ENCODE measurements around the gene ZNF358.

The ZNF358 gene

GRCh38 chr19:7492142-7492541 is 23.8 kb upstream of the ZNF358 start:
- DNase-seq, result peak; percentile 64

- DNase-seq, result no peak
These were observed 23.3 kb upstream of the ZNF358 start for GRCh38 chr19:7492558-7492957.

- no peak for DNase-seq
These were observed 21.3 kb upstream of the ZNF358 start for GRCh38 chr19:7494416-7495098.

- DNase-seq, result no peak
These were observed 18.6 kb upstream of the ZNF358 start for GRCh38 chr19:7497292-7497691.

GRCh38 chr19:7500811-7501450 is 15.0 kb upstream of the ZNF358 start:
- DNase-seq, result peak; percentile 82

GRCh38 chr19:7502552-7502951 is 13.4 kb upstream of the ZNF358 start:
- no peak for DNase-seq

GRCh38 chr19:7504684-7505083 is 11.2 kb upstream of the ZNF358 start:
- no peak for DNase-seq

- no peak for DNase-seq
These were observed 10.6 kb upstream of the ZNF358 start for GRCh38 chr19:7505288-7505681.

- DNase-seq, result peak; percentile 75
These were observed 10.1 kb upstream of the ZNF358 start for GRCh38 chr19:7505682-7506384.

GRCh38 chr19:7506385-7507328 is 9.2 kb upstream of the ZNF358 start:
- peak; percentile 78 for DNase-seq

- DNase-seq, result peak; percentile 64
These were observed 8.0 kb upstream of the ZNF358 start for GRCh38 chr19:7507884-7508283.

- DNase-seq, result no peak
These were observed 6.3 kb upstream of the ZNF358 start for GRCh38 chr19:7509625-7510024.

GRCh38 chr19:7512400-7512851 is 3.5 kb upstream of the ZNF358 start:
- DNase-seq, result no peak

GRCh38 chr19:7513809-7514642 is 1.9 kb upstream of the ZNF358 start:
- DNase-seq, result no peak

- no peak for DNase-seq
These were observed 726 bp upstream of the ZNF358 start for GRCh38 chr19:7515110-7515644.

GRCh38 chr19:7516333-7516732 is 430 bp downstream of the ZNF358 start:
- no peak for DNase-seq

GRCh38 chr19:7516878-7517277 is 975 bp downstream of the ZNF358 start:
- DNase-seq, result no peak

GRCh38 chr19:7519361-7520130 is 3.6 kb downstream of the ZNF358 start:
- no peak for DNase-seq

GRCh38 chr19:7520131-7521051 is 4.5 kb downstream of the ZNF358 start:
- DNase-seq, result no peak

Measured in activated CD8-positive, alpha-beta memory T cell treated with anti-CD3 and anti-CD28 coated beads, Interleukin-2, amount 50 U/mL, for 48 hours (primary cell).